HEK293 (cell line): ENCODE results near the gene NTN3.

Experiments used
- CTCF ChIA-PET: fragments of 350-600 bp; formaldehyde crosslinking; extraction: SDS; loops from one replicate; lab custom pipeline; 2021; ENCODE audit warnings: antibody characterized with exemption; lab: Yijun Ruan, JAX
- POLR2A ChIA-PET: fragments of 300-600 bp; formaldehyde crosslinking; extraction: SDS; loops from one replicate; lab custom pipeline; 2020; ENCODE audit warnings: antibody characterized with exemption, inconsistent platforms; lab: Yijun Ruan, JAX
- H3K27ac ChIP-seq: fragments of 200-500 bp; sonication (Bioruptor generic); 2 replicates; pipeline ENCODE4 v1.5.1; 2014; ENCODE audit warnings: low read depth, low read length, control low read depth, inconsistent platforms; ENCODE audit errors: extremely low read depth
- H3K36me3 ChIP-seq, 2 experiments: fragments of 200-500 bp in 1 of 2; sonication (Bioruptor generic) in 1 of 2; 1 replicate in 1 of 2; 2 replicates in 1 of 2; pipeline ENCODE4 v1.5.1; 2014 to 2017; ENCODE audit warnings: inconsistent platforms in 2 of 2, low read length in 2 of 2; ENCODE audit not compliant: control insufficient read depth in 2 of 2, insufficient read depth in 1 of 2
- H3K4me1 ChIP-seq: fragments of 200-500 bp; sonication (Bioruptor generic); 2 replicates; pipeline ENCODE4 v1.5.1; 2014; ENCODE audit warnings: mild to moderate bottlenecking, low read length, inconsistent platforms; ENCODE audit not compliant: control insufficient read depth, insufficient read depth
- H3K4me3 ChIP-seq: 2 replicates; pipeline ENCODE4 v1.5.1; 2011; ENCODE audit warnings: low read depth, mild to moderate bottlenecking, control low read depth, low read length, moderate library complexity
- H3K9me3 ChIP-seq: fragments of 200-500 bp; sonication (Bioruptor generic); 2 replicates; pipeline ENCODE4 v1.5.1; 2014; ENCODE audit warnings: low read depth, low read length, inconsistent platforms; ENCODE audit not compliant: control insufficient read depth, insufficient read depth
- KLF1 ChIP-seq: fragments of 450-650 bp; formaldehyde crosslinking; IDR thresholded peaks from 2 replicates; pipeline ENCODE4 v1.5.1; 2016; ENCODE audit warnings: missing biosample characterization, missing genetic modification characterization
- KLF10 ChIP-seq: fragments of 450-650 bp; IDR thresholded peaks from 2 replicates; pipeline ENCODE4 v1.5.1; 2018; ENCODE audit warnings: missing biosample characterization, mild to moderate bottlenecking, missing genetic modification characterization
- KLF16 ChIP-seq: fragments of 450-650 bp; formaldehyde crosslinking; IDR thresholded peaks from 2 replicates; pipeline ENCODE4 v1.5.1; 2017; ENCODE audit warnings: missing biosample characterization, missing genetic modification characterization
- PATZ1 ChIP-seq: fragments of 450-650 bp; formaldehyde crosslinking; IDR thresholded peaks from 2 replicates; pipeline ENCODE4 v1.5.1; 2016; ENCODE audit warnings: missing biosample characterization, missing genetic modification characterization
- REPIN1 ChIP-seq: fragments of 450-650 bp; formaldehyde crosslinking; IDR thresholded peaks from 2 replicates; pipeline ENCODE4 v1.5.1; 2017; ENCODE audit warnings: missing biosample characterization, missing genetic modification characterization, low read depth
- ZFP41 ChIP-seq: fragments of 450-650 bp; formaldehyde crosslinking; IDR thresholded peaks from 2 replicates; pipeline ENCODE4 v1.5.1; 2016; ENCODE audit warnings: missing biosample characterization, missing genetic modification characterization, borderline replicate concordance
- ZFP69B ChIP-seq: fragments of 450-650 bp; formaldehyde crosslinking; IDR thresholded peaks from 2 replicates; pipeline ENCODE4 v1.5.1; 2016; ENCODE audit warnings: missing biosample characterization, missing genetic modification characterization
- ZNF211 ChIP-seq: fragments of 450-650 bp; formaldehyde crosslinking; IDR thresholded peaks from 2 replicates; pipeline ENCODE4 v1.5.1; 2016; ENCODE audit warnings: low read depth, missing biosample characterization, missing genetic modification characterization
- ZNF223 ChIP-seq: fragments of 450-650 bp; formaldehyde crosslinking; IDR thresholded peaks from 2 replicates; pipeline ENCODE4 v1.5.1; 2016; ENCODE audit warnings: missing biosample characterization, missing genetic modification characterization
- ZNF274 ChIP-seq, 2 experiments: fragments of 200-500 bp in 1 of 2; fragments of 450-650 bp in 1 of 2; sonication (Bioruptor generic) in 1 of 2; formaldehyde crosslinking in 1 of 2; IDR thresholded peaks; 2 replicates each; pipeline versions ENCODE4 v1.5.1 to v1.6.1; 2014 to 2016; ENCODE audit warnings: borderline replicate concordance in 1 of 2, inconsistent platforms in 1 of 2, low read length in 1 of 2, missing biosample characterization in 1 of 2, missing genetic modification characterization in 1 of 2
- ZNF292 ChIP-seq: fragments of 450-650 bp; formaldehyde crosslinking; IDR thresholded peaks from 2 replicates; pipeline ENCODE4 v1.5.1; 2016; ENCODE audit warnings: low read depth, missing biosample characterization, missing genetic modification characterization, borderline replicate concordance
- ZNF341 ChIP-seq: fragments of 450-650 bp; formaldehyde crosslinking; IDR thresholded peaks from 2 replicates; pipeline ENCODE4; 2016; ENCODE audit warnings: low read depth, missing biosample characterization, missing genetic modification characterization
- ZNF362 ChIP-seq: fragments of 450-650 bp; formaldehyde crosslinking; IDR thresholded peaks from 2 replicates; pipeline ENCODE4 v1.5.1; 2016; ENCODE audit warnings: missing biosample characterization, missing genetic modification characterization
- ZNF37A ChIP-seq: fragments of 450-650 bp; IDR thresholded peaks from 2 replicates; pipeline ENCODE4 v1.5.1; 2018; ENCODE audit warnings: missing biosample characterization, missing genetic modification characterization
- ZNF624 ChIP-seq: fragments of 450-650 bp; formaldehyde crosslinking; IDR thresholded peaks from 2 replicates; pipeline ENCODE4 v1.5.1; 2017; ENCODE audit warnings: missing biosample characterization, missing genetic modification characterization
- ZNF677 ChIP-seq: fragments of 450-650 bp; IDR thresholded peaks from 2 replicates; pipeline ENCODE4 v1.5.0; 2018; ENCODE audit warnings: missing biosample characterization, mild to moderate bottlenecking, missing genetic modification characterization, moderate library complexity
- ZNF704 ChIP-seq: fragments of 450-650 bp; formaldehyde crosslinking; IDR thresholded peaks from 2 replicates; pipeline ENCODE4 v1.5.1; 2016; ENCODE audit warnings: missing biosample characterization, missing genetic modification characterization
- ZNF76 ChIP-seq: fragments of 450-650 bp; formaldehyde crosslinking; IDR thresholded peaks from 2 replicates; pipeline ENCODE4; 2016; ENCODE audit warnings: low read depth, missing biosample characterization, missing genetic modification characterization, borderline replicate concordance
- TF ChIP-seq, protein P1 (sequence below): fragments of 450-650 bp; formaldehyde crosslinking; IDR thresholded peaks from 2 replicates; pipeline ENCODE4 v1.5.1; 2016; ENCODE audit warnings: missing biosample characterization, missing genetic modification characterization
- TF ChIP-seq, protein P2 (sequence below): fragments of 450-650 bp; formaldehyde crosslinking; IDR thresholded peaks from 2 replicates; pipeline ENCODE4; 2016; ENCODE audit warnings: missing biosample characterization, missing genetic modification characterization

NTN3 gene

GRCh38 chr16:2424061-2425007 lies 46.8 kb upstream of the NTN3 start (continued):
- TF ChIP-seq, protein P1, sequence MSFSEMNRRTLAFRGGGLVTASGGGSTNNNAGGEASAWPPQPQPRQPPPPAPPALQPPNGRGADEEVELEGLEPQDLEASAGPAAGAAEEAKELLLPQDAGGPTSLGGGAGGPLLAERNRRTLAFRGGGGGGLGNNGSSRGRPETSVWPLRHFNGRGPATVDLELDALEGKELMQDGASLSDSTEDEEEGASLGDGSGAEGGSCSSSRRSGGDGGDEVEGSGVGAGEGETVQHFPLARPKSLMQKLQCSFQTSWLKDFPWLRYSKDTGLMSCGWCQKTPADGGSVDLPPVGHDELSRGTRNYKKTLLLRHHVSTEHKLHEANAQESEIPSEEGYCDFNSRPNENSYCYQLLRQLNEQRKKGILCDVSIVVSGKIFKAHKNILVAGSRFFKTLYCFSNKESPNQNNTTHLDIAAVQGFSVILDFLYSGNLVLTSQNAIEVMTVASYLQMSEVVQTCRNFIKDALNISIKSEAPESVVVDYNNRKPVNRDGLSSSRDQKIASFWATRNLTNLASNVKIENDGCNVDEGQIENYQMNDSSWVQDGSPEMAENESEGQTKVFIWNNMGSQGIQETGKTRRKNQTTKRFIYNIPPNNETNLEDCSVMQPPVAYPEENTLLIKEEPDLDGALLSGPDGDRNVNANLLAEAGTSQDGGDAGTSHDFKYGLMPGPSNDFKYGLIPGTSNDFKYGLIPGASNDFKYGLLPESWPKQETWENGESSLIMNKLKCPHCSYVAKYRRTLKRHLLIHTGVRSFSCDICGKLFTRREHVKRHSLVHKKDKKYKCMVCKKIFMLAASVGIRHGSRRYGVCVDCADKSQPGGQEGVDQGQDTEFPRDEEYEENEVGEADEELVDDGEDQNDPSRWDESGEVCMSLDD (tag by site-specific recombination) = no peak
- no peak for TF ChIP-seq KLF1 (tag by site-specific recombination)
- TF ChIP-seq ZNF292 (tag by site-specific recombination) = no peak

GRCh38 chr16:2425008-2425518 lies 46.0 kb upstream of the NTN3 start:
- H3K27ac ChIP-seq = no peak overlapping the region
- no peak overlapping the region for H3K4me3 ChIP-seq
- H3K4me1 ChIP-seq = no peaks in the 10 kb centered on the region; the same call in 1 of the 2 replicates
- ChIA-PET POLR2A (no interaction called here), CTCF (interaction anchor here (0.7 kb wide), 1 partner anchor 80 kb away, joined by 4 read pairs; no protein-coding TSS in a partner anchor)
- no peaks in the 10 kb centered on the region for H3K9me3 ChIP-seq
- TF ChIP-seq ZFP41 (no peak), KLF10 (tag by site-specific recombination) (no peak), PATZ1 (tag by site-specific recombination) (no peak), ZNF274 (IDR thresholded peaks at IDR 0.05; ENCODE audit: low read length) (no peak), ZNF274 (tag by site-specific recombination; IDR thresholded peaks at IDR 0.05; ENCODE audit: borderline replicate concordance) (no peak), ZNF677 (tag by site-specific recombination) (no peak), REPIN1 (tag by site-specific recombination) (no peak), ZNF362 (tag by site-specific recombination) (no peak), KLF16 (tag by site-specific recombination) (no peak), ZNF76 (no peak)
- H3K36me3 ChIP-seq = no peaks in the 10 kb centered on the region

GRCh38 chr16:2425825-2426430 lies 45.2 kb upstream of the NTN3 start:
- ChIA-PET POLR2A (no interaction called here), CTCF (no interaction called here)
- Histone ChIP-seq H3K4me3 (no peak overlapping the region), H3K36me3 (peaks cover 0 to 3% of the 10 kb centered on the region in 2 experiments; a peak in 1 of 3 replicates), H3K27ac (no peak overlapping the region), H3K9me3 (no peaks in the 10 kb centered on the region), H3K4me1 (no peaks in the 10 kb centered on the region; the same call in 1 of the 2 replicates)
- TF ChIP-seq, protein P2, sequence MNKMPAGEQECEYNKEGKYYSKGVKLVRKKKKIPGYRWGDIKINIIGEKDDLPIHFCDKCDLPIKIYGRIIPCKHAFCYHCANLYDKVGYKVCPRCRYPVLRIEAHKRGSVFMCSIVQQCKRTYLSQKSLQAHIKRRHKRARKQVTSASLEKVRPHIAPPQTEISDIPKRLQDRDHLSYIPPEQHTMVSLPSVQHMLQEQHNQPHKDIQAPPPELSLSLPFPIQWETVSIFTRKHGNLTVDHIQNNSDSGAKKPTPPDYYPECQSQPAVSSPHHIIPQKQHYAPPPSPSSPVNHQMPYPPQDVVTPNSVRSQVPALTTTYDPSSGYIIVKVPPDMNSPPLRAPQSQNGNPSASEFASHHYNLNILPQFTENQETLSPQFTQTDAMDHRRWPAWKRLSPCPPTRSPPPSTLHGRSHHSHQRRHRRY (tag by site-specific recombination) = no peak
- no peak for TF ChIP-seq ZNF341 (tag by site-specific recombination)
- no peak for TF ChIP-seq ZNF211
- TF ChIP-seq ZNF624 (tag by site-specific recombination) = no peak
- TF ChIP-seq KLF16 (tag by site-specific recombination) = no peak
- no peak for TF ChIP-seq ZNF223 (tag by site-specific recombination)
- peak; percentile 13; the same call in 1 of the 2 replicates for TF ChIP-seq ZFP69B
- TF ChIP-seq ZNF37A (tag by site-specific recombination) = no peak
- TF ChIP-seq ZNF704 (tag by site-specific recombination) = no peak
